ENCODE measurements around the gene METTL23.
A peak's percentile ranks its signal among the peaks of the same experiment; 100 is the strongest.

METTL23 gene, protein sequence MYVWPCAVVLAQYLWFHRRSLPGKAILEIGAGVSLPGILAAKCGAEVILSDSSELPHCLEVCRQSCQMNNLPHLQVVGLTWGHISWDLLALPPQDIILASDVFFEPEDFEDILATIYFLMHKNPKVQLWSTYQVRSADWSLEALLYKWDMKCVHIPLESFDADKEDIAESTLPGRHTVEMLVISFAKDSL

DNA sequence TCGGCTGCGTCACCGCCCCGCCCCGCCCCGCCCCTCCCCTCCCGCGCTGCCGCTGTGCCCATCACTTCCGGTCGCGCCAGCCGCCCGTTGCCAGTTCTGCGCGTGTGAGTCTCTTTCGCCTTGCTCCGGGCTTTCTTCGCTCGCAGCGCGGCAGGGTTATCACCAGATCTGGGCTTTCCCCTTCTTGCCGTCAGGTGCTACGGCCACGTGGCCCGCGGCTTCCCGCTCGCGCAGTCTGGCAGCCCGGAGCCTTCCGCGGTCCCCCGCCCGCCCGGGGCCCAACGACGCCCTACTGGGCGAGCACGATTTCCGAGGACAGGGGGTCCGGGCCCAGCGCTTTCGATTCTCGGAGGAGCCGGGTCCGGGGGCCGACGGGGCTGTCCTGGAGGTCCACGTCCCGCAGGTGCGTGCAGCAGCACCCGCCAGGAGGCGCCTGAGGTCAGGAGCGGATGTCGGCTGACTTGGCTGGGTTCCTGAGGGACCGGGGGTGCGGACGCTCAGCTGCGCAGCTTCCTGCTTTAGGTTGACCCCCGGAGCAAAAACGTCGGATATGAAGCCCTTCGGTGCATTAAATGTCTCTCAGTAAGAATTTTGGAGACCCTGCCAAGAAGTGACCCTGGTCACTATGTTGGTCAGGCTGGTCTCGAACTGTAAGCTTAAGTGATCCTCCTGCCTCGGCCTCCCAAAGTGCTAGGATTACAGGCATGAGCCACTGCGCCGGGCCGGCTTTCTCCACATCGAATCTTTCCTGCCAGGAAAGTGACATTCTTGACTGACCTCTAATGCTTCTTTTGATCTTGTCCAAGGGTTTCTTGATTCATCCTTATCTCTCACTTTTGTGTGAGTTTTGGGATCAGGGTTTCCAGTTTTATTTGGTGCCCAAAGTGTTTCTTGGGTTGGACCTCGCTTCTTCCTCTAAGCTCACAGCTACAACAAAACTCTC is at the start of gene METTL23:
Gene METTL23 (plus strand): TSS at position 64 of the 943 bp plus-strand sequence. CDS start 2,872 bp downstream, outside the sequence.
- DNase-seq (ENCODE audit: low spot score) = peak; percentile 80

DNA sequence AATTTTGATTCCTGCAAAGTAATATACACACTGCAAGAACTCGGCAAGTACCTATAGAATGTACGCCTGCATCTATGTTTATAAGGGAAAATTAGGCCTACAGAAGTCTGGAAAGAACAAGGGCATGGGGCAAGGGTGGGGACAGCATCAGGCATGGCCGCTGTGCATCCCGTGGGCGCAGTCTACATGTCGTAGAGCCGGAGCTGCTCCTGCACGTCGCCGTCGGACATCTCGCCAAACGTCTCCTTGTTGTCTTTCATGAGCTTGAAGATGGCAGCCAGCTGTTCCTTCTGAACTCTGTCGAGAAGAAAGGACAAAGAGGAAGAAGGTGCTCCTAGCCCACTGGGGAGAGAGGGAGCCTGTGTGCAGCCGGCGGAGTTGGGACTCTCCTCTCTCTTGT is 49.2 kb upstream of the METTL23 start:
- DNase-seq (ENCODE audit: low spot score) = no peak

DNA sequence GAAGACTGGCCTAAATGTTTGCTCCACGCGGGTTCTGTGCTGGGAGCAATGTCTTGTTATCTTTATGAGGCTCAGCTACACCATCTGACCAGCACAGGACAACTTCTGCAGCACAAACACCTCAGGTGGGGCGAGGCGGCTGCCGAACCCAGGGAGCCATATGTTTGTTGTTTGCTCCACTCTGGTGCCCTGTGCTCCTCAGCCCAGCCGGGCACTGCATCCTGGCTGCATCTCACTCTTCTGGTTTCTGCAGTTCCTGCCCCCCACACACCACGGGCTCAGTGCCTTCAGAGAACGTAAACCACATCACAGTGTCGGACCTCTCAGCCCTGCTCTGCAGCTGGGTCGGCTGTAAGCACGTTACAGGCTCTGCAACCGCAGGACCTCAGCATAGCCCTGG is 48.3 kb upstream of the METTL23 start:
- no peak for DNase-seq (ENCODE audit: low spot score)

DNA sequence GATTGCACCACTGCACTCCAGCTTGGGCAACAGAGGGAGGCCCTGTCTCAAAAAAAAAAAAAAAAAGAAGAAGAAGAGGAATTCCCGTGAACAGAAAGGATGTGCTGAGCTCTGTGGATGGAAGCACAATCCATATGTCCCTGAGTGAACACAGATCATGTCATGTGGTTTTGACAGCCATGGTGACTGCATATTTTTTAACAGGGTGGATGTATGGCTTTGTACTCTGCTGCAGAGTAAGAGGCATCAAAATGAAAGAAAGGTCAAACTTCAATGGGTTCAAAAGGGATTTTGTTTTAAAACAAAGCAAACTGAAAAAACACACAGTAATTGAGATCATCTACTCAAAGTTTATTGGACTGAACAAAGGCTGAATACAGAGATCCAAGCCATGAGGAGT is 47.4 kb upstream of the METTL23 start:
- DNase-seq (ENCODE audit: low spot score) = no peak

DNA sequence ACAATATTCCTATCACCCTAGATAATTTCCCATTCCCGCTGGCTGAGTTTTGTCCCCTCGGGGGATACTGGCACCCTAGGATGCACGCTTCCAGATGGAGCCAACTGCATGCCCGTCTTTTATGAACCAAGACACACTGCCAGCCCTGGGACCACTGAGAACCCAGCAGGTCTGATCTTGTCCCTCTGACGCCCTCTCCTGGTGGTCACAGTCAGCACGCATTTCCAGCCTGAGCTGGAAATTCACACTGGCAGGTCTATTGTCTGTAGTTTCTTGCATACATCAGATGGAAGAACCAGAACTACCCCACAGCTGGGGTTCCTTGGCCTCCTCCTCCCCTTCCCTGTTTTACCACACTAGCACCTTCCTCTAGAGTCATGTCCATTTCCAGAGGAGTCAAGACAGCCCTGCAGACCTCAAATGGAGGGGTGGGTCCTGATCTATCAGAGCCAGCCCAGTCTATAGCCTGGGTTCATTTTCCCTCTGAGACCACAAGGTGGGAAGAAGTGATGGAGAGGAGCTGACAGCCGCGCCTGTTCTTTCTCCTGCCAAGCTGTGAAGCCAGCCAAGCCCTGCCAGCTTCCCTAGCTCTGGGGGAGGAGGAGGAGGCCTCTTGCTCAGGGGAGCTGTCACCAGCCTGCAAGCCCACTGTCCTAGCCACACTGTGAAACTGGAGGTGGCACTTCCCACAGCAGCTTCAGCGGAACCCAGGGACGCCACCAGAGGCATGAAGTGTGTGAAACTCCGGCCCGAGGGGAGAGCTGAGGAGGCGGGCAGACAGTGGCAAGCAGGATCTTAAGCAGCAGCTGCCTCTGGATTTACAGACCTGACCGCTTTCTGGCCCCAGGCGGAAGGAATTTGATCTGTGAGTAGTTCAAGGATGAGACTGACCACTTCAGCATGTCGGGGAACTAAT is 45.2 kb upstream of the METTL23 start:
- DNase-seq (ENCODE audit: low spot score) = peak; percentile 62

DNA sequence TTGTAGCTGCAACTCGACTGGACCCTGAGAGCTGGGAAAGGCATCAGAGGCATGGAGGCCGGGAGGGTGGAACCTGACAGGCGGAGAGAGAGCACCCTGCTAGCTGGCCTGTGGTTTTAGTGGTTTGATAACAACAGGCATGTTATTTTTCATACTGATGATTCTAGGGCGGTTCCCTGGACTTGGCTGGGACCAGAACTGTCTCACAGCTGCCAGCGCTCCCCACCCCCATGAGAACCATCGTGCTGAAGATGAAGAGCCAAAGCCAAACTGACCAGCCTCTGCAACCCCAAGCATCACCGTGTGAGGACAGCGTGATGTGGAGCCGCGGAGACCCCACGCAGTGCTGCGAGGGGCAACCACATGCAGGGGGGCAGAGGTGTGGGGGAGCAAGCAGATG is 44.3 kb upstream of the METTL23 start:
- peak; percentile 49 for DNase-seq (ENCODE audit: low spot score)

DNA sequence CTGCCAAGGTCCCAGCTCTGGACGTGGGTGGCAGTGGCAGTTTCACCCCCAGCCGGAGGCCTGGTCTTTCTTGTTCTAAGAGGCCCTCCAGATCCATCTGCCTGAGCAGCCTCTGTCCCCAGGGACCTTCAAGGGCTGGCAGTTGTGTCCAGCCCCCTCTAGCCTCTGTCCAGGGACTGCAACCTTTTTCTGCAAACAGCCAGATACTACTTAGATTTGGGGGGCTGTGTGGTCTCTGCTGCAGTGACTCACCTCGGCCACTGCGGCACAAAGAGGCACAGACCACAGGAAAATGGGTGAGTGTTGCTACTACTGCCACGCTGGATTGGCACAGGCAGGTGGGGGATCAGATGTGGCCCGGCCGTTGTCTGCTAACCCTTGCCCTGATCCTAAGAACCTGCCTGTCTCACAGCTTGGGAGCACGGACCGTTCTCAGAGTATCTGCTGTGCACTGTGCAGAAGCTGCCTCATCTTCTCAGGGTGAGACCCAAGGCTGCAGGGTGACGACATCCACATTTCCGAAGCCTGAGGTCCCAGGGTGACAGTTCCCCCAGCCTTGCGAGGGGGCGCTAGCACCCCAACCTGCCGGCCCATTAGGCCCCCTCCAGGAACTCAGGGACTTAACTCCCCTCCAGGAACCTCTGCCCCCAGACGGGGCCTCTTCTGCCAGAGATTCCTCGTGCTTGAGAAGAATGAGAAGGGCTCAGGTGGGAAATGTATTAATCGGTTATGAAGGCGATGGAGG is 43.5 kb upstream of the METTL23 start:
- DNase-seq (ENCODE audit: low spot score) = no peak

DNA sequence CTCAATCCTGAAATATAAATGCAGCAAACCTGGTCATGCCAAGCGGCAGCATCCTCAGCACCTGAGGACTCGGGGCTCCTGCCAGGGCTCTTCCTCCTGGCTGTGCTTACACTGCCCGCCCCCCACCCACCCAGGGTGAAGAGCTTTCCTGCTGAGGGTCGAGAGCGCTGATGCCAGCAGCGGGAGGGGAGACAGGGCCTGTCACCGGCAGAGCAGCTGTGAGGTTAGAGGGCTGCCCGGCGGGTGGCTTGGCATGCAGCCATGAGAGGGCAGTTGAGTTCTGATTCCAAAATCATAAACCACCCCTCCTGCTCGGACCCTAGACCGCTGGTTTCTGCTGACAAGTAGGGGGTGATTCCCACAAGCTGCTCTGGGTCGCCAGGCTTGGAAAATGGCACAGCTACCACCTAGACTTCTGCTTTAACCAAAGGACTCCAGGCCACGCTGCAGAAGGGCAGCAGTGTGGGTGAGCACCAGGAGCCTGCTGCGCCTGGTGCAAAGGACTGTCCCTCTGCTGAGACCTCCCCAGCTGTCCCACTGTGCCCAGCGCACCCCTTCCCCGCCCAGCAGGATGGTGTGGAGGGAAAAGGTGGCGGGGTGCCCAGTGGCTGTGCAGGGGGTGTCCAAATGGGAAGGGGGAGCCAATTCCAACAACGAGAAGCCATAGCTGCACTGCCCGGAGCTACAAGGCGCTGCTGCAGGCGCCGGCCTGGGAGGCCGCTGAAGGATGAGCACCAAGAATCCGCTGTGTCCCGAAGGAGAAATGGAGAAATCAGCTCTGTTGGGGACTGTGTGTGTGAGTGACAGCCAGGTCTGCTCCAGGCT is 42.5 kb upstream of the METTL23 start:
- no peak for DNase-seq (ENCODE audit: low spot score)

DNA sequence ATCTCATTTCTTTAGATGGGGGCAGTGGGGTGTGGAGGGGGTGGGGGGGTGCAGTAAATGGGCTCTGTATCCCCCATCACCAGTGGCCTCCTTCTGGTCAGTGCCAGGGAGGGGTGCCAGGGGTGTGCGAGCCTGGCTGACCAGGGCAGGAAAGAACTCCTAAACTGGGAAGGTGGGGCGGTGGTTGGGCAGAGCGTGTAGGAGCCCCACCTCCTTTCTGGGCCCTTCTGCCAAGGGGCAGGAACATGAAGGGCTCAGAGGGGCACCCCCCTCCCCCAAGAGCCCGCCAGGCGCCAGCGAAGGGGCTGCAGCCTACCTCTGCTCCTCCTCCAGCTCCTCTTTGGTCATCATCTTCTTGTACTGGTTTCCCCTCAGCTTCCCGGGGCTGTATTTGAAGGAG is 41.9 kb upstream of the METTL23 start:
- no peak for DNase-seq (ENCODE audit: low spot score)

DNA sequence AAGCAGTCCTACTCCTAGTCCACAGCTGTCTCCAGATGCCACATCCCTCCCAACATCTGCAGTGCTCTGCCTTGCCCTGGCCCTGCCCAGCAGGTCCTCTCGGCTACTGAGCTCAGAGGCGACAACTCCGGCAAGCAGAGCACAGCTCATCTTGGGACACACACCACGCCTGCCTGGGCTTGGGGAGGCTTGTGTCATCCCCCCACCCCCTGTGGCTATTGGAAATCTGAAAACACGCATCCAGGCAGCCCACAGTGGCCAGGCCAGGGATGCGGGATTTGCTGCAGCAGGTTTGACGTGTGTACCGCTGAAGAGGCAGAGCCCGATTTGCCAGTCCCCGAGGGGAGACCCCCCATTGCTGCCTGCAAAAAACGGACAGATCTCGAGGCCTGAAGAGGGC is 41.3 kb upstream of the METTL23 start:
- DNase-seq (ENCODE audit: low spot score) = no peak

DNA sequence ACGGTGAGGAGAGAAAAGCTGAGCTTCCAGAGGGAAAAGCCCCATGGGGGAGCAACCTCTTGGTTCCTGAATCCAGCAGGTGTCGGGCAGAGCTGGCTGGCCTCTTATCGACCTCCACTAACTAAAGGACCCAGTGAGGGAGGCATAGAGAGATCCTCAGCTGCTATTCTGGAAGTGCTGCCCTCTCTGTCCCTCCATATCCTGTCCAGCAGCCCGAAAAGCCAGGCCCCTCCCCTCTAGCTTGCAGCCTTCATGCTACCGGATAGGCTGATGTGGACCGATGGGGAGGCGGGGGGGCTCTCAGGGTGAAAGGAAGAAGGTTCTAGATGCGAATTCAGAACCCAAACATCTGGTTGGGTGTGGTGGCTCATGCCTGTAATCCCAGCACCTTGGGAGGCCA is 40.8 kb upstream of the METTL23 start:
- no peak for DNase-seq (ENCODE audit: low spot score)

DNA sequence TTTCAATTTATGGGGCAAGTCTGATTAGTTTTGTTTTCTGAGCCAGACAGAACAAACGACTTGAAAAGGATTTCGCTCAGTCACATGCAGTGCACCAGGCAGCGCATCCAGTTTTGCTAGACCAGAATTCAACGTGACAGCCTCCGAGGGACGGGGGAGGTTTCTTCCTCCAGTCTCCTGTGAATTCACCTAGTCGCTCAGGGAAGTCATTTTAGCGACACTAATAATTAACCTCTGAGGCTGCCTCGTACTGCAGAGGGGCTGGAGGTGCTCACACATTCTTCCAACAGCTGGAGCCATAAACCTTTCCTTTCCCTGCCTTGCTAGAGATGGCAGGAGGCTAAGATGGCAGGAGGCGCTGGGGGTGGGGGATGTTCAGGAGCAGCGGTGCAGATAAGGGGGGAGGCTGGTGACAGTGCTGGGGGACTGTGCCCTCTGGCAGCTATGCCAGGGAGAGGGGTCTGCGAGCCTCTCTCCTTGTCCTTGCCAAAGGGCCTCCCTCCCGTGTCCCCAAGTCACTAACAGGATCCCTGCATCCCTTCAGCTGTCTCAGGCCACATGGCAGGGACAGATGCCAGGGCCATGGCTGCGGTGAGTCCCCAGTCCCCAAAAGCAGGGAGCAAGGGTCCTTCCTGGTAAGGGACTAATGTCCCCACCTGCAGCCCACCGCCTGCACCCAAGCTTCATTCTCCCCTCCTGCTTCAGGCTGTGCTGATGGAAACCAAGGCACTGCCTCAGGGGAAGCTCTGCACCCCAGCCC is 39.9 kb upstream of the METTL23 start:
- DNase-seq (ENCODE audit: low spot score) = no peak

DNA sequence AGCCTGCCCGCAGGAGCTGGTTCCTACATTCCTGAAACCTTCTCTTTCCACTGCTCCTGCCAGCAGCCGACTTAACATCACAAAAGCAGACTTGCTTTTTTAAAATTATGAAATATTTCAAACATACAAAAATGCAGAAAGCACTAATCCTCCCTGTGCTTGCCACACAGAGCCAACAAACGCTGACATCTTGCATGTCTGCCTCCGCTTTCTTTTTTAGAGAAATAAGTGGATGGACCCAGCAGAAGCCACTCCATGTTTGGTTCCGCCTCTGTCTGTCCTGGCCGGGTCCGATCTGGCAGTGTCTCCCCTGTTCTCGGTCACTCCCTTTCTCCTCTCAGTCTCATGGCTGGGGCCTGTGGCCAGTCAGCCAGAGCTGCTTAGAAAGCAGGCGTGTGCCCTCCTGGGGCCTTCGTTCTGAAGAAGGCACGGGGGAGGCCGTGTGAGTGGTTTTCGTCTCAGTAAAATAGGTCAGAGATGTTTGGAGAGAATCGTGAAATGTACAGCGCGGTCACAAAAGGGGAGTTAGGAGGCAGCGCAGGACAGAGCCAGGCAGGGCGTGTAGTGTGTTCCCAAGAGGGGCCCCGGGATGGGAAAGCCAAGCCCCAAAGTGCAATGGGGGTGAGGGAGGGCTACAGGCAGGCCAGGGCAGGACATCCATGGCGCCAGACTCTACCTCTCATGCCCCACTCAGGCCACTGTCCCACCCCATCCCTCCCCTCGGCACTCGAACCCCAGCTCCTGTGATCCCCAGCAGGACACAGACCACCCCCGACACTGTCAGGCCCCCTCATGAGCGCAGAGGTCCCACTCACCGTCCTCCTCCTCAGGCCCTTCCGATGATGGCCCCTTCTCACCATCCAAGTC is 39.1 kb upstream of the METTL23 start:
- DNase-seq (ENCODE audit: low spot score) = peak; percentile 73

DNA sequence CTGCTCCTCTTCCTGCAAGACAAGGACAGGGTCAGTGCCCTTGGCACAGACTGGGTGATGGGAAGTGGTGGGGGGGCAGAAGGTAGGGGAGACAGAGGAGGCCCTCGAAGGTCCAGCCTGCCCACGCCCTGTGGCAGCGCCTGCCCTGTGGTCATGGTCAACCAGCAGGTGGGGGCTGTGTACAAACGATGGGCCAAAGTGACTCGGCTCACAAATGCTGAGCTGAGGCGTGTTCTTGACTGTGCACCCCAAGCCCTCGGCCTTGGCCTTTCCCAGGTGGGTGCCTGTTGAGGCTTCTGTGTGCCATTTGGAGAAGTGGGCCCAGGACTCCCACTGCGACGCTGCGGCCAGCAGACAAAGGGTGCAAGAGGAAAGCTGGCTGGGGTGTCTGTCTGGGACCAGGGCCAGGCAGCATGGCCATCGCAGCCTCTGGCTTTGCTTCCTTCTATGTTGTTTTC is 38.4 kb upstream of the METTL23 start:
- no peak for DNase-seq (ENCODE audit: low spot score)

DNA sequence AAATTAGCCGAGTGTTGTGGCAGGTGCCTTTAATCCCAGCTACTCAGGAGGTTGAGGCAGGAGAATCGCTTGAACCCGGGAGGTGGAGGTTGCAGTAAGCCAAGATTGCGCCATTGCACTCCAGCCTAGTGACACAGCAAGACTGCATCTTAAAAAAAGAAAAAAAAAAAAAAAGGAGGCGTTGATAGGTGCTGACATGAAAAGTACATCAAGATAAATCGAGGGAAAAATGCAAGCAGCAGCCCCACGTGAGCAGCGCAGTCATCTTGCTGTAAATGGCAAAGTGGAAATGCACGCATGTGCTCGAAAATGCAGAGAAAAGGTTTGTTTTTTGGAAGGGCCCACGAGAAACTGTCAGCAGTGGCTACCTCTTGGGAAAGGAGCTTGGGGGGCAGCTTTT is 36.8 kb upstream of the METTL23 start:
- no peak for DNase-seq (ENCODE audit: low spot score)

DNA sequence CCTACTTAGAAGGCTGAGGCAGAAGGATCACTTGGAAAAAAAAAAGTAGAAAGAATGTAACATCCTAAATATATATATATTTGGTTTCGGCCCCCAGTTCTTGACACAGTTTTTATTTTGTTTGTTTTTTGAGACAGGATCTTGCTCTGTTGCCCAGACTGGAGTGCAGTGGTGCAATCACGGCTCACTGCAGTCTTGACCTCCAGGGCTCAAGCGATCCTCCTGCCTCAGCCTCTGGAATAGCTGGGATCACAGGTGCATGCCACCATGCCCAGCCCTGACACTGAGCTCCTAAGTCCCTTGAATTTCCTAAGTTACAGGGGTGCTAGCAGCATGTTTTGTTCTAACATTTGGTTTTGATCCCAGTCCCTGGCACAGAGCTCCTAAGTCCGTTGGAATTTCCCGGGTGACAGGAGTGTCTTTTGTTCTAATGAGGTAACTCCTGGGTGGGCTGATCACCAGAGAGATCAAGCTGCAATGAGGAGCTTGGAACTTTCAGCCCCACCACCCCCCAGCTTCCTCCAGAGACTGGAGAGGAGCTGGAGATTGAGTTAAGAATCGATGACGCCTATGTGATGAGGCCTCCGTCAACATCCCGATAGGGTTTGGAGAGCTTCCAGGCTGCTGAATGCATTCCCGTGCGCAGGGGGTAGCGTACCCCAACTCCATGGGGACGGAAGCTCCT is 35.9 kb upstream of the METTL23 start:
- no peak for DNase-seq (ENCODE audit: low spot score)

DNA sequence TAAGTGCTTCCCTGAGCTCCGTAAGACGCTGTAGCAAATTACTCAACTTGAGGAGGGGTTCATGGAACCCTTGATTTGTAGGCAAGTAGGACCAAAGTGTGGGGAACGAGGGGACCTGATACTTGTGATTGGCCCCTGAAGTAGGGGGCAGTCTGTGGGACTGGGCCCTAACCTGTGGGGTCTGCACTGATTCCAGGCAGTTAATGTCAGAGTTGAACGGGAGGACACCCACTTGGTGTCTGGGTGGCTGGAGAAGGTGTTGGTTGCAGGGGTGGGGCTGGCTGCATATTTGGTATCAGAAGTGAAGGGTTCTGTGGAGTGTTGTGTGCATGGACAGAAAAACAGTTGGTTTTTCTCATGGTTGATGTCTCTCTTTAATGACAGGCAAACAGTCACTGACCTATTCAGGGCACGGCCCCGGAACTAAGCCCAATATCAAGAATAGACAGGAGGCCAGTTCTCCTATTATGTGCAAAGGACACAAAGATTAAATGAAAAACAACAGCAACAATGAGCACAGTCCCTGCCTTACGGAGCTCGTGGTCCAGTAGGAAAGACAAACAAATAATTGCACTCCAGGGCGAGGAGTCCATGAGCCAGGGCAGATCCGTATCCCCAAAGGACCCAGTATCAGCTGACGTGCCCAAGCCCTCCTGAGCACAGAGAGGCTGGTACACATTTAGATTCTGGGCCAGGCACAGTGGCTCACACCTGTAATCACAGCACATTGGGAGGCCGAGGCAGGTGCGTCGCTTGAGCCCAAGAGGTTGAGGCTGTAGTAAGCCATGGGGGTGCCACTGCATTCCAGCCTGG is 35.1 kb upstream of the METTL23 start:
- DNase-seq (ENCODE audit: low spot score) = no peak

Data from GM03348 (cell line).